ENCODE measurements around the gene GPR4. TPM values are rescaled to one million over a fixed set of nuclear protein-coding genes. Genes with fewer than 3 reads are reported as not detected.

Gene GPR4
- total RNA-seq, 4 donors from 2014 or later, result 3.6 to 9.4 (median 5.6) TPM

DNA sequence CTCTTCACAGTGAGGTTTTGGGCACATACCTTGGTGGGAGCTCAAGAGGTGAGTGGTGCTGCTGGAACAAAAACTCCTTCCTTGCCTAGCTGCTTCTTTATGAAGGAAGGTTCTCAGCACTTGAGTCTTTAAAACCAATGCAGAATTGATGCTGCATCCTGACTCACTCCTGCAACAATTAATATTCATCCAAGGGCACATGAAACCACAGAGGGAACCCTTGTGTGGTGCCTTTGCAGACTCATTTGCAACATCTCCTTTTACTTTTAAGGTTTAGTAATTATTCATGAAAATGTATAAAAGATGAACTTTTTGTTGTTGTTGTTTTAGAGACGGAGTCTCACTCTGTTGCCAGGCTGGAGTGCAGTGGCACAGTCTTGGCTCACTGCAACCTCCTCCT, 47.5 kb downstream of the GPR4 start:
- no peaks in the 10 kb centered on the region for H3K4me1 ChIP-seq

DNA sequence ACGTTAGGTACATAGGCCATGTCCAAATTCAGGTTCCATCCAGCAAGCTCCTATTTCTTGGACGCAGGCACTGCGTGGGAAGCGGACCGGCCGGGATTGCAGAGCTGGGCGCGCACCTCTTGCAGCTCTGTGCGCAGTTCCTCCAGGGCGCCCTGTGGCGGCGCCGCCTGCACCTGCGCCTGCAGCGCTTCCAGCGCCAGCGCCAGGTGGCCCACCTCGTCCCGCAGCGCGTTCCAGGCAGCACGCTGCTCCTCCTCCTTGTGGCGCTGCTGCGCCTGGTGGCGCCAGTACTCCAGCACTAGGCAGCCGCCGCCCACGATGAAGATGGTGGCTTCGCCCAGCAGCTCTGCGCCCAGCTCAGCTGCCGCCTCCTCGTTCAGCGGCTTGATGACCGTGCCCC, 48.5 kb downstream of the GPR4 start:
- Histone ChIP-seq H3K36me3 (peaks cover 0 to 4% of the 10 kb centered on the region in 2 donors), H3K27ac (no peak overlapping the region), H3K9me3 (no peaks in the 10 kb centered on the region), H3K27me3 (no peaks in the 10 kb centered on the region), H3K4me1 (no peaks in the 10 kb centered on the region), H3K4me3 (replicated peaks in 1 of 3) (no peak overlapping the region)
- intact Hi-C loops (cut with DNase I), result no loop called here
- peak; percentile 6 to 8 for DNase-seq
- TF ChIP-seq, protein P1, sequence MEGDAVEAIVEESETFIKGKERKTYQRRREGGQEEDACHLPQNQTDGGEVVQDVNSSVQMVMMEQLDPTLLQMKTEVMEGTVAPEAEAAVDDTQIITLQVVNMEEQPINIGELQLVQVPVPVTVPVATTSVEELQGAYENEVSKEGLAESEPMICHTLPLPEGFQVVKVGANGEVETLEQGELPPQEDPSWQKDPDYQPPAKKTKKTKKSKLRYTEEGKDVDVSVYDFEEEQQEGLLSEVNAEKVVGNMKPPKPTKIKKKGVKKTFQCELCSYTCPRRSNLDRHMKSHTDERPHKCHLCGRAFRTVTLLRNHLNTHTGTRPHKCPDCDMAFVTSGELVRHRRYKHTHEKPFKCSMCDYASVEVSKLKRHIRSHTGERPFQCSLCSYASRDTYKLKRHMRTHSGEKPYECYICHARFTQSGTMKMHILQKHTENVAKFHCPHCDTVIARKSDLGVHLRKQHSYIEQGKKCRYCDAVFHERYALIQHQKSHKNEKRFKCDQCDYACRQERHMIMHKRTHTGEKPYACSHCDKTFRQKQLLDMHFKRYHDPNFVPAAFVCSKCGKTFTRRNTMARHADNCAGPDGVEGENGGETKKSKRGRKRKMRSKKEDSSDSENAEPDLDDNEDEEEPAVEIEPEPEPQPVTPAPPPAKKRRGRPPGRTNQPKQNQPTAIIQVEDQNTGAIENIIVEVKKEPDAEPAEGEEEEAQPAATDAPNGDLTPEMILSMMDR (IDR thresholded peaks at IDR 0.05), result no peak
- TF ChIP-seq POLR2A (IDR thresholded peaks at IDR 0.05), result no peak
- 55 to 64% methylated on average over 9 to 15 of the region's 34 CpGs for WGBS, 2 donors

More for the DNA sequence above, 47.5 kb downstream of the GPR4 start:
- Histone ChIP-seq H3K4me3 (replicated peaks in 1 of 3) (no peak overlapping the region), H3K9me3 (no peaks in the 10 kb centered on the region), H3K27me3 (no peaks in the 10 kb centered on the region), H3K36me3 (peaks cover 0 to 4% of the 10 kb centered on the region in 2 donors), H3K27ac (no peak overlapping the region)
- intact Hi-C loops (cut with DNase I), result no loop called here
- 80 to 88% methylated on average over 1 of the region's 1 CpG for WGBS, 2 donors
- no peak for DNase-seq
- no peak for TF ChIP-seq POLR2A (IDR thresholded peaks at IDR 0.05)
- TF ChIP-seq, protein P1 (IDR thresholded peaks at IDR 0.05), result no peak

DNA sequence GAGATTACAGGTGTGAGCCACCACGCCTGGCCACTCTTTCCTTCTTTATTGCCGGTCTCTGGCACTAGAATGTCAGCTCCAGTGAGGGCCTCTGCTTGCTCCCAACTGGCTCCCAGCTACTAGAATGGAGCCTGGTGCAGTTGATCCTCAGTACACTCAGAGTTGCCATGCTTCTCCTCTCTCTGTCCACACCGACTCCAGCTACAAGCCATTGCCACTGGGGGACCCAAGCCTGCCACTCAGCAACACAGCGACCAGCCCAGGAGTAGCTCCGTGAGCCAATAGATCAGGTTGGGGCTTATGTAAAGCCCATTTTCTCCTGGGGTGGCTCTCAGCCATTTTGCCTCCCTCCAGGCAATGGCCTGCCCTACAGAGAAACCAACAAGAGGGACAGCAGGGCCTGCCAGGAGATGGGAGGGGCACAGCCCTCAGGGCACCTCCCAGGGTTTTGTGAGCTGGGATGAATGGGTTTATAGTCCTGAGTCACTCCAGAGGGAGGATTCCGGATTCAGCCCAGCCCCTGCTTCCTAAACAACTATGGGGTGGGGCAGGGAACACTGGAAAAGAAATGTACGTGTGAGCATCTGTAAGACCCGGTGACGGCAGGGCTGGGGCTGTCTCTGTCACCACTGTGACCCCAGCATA, 53.9 kb downstream of the GPR4 start:
- no peak overlapping the region for H3K27ac ChIP-seq
- no peak for DNase-seq
- 88% methylated on average over 9 of the region's 9 CpGs for WGBS, 2 donors

DNA sequence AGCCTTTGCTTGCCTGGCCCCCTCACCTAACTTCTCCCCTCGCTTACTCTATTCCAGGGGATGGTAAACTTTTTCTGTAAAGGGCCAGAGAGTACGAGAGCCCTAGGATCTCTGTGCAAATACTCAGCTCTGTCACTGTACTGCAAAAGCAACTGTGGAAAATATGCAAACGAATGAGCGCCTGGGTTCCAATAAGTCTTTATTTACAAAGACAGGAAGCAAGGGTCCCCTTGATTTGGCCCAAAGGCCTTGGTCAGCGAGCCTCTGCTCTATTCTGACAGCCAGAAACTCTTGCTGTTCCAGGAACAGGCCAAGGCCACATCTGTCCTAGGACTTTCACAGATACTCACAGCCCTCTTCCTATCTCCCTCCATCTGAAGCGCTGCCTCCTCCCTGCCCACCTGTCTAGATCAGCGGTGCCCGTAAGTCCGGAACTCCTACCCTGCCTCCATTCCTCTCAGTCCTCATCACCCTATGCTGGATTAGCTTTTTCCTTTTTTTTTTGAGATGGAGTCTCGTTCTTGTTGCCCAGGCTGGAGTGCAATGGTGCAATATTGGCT, 54.7 kb downstream of the GPR4 start:
- intact Hi-C loops (cut with DNase I), result no loop called here
- H3K27ac ChIP-seq, result no peak overlapping the region
- H3K4me1 ChIP-seq, result no peaks in the 10 kb centered on the region
- H3K9me3 ChIP-seq, result no peaks in the 10 kb centered on the region
- no peak for DNase-seq
- TF ChIP-seq, protein P1 (IDR thresholded peaks at IDR 0.05), result no peak
- no peak for TF ChIP-seq POLR2A (IDR thresholded peaks at IDR 0.05)
- H3K27me3 ChIP-seq, result no peaks in the 10 kb centered on the region
- no peaks in the 10 kb centered on the region for H3K36me3 ChIP-seq
- WGBS, 2 donors, result 93 to 94% methylated on average over 10 of the region's 10 CpGs
- no peak overlapping the region for H3K4me3 ChIP-seq (replicated peaks in 1 of 3)

More for the DNA sequence above, 53.9 kb downstream of the GPR4 start:
- intact Hi-C loops (cut with DNase I), result no loop called here
- Histone ChIP-seq H3K36me3 (peaks cover 0 to 2% of the 10 kb centered on the region in 2 donors), H3K9me3 (no peaks in the 10 kb centered on the region), H3K27me3 (no peaks in the 10 kb centered on the region), H3K4me3 (replicated peaks in 1 of 3) (no peak overlapping the region), H3K4me1 (no peaks in the 10 kb centered on the region)
- TF ChIP-seq, protein P1 (IDR thresholded peaks at IDR 0.05), result no peak
- no peak for TF ChIP-seq POLR2A (IDR thresholded peaks at IDR 0.05)

DNA sequence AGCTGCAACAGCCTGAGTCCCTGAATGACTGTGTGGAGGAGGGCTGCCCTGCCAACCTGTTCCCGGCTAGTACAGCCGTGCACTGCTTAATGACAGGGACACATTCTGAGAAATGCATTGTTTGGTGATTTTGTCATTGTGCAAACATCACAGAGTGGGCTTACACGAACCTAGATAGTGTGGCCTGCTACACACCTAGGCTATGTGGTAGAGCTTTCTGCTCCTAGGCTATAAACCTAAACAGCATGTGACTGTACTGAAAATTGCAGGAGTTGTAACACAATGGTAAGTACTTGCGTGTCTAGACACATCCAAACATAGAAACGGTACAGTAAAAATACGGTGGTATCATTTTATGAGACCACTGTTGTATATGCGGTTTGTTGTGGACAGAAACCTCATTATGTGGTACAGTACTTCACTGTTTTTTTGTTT, 59.8 kb downstream of the GPR4 start:
- no peak for TF ChIP-seq POLR2A (IDR thresholded peaks at IDR 0.05)
- TF ChIP-seq, protein P1 (IDR thresholded peaks at IDR 0.05), result no peak
- no peak overlapping the region for H3K27ac ChIP-seq
- H3K9me3 ChIP-seq, result no peaks in the 10 kb centered on the region
- H3K4me3 ChIP-seq (replicated peaks in 1 of 3), result no peak overlapping the region
- DNase-seq, result no peak
- H3K4me1 ChIP-seq, result peaks cover 0 to 5% of the 10 kb centered on the region in 2 donors
- H3K36me3 ChIP-seq, result no peaks in the 10 kb centered on the region
- H3K27me3 ChIP-seq, result no peaks in the 10 kb centered on the region
- intact Hi-C loops (cut with DNase I), result no loop called here
- WGBS, 2 donors, result 78 to 87% methylated on average over 5 of the region's 7 CpGs

All from thyroid gland (tissue), 4 donors.